ENCODE measurements around the gene C2CD4C.
A peak's percentile ranks its signal among the peaks of the same experiment; 100 is the strongest.
"Not testable (repeated sequence)": the region's sequence is repeated elsewhere in the genome, so short reads cannot be mapped to it uniquely, and the experiment has no call there.

C2CD4C gene

GRCh38 chr19:437041-437440 lies 28.1 kb upstream of the C2CD4C start:
- DNase-seq = no peak

- no peak for DNase-seq
Measured at GRCh38 chr19:436413-436950, 27.5 kb upstream of the C2CD4C start.

GRCh38 chr19:435707-436412 lies 26.9 kb upstream of the C2CD4C start:
- peak; percentile 14 to 58 for DNase-seq

GRCh38 chr19:435056-435706 lies 26.2 kb upstream of the C2CD4C start:
- peak in 1 of 2 experiments; percentile 47 for DNase-seq

- DNase-seq = no peak
Measured at GRCh38 chr19:434152-434960, 25.4 kb upstream of the C2CD4C start.

- no peak for DNase-seq
Measured at GRCh38 chr19:430701-431100, 21.8 kb upstream of the C2CD4C start.

DNA sequence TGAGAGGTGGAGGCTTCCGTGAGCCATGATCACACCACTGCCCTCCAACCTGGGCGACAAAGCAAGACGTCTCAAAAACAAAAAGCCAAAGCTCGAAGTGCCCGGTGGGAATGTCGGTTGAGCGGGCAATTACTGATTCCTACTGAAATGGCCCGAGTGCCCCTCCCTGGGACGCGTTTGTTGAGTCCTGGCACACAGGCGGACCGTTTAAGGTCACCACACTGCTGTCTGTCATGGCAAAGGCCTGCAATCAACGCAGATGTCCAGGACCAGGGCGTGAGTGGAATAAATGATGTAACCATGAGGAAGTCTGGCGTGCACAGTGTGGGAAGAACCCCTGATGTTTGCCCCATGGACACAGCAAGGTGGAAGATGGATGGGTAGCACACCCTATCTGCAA lies 19.2 kb upstream of the C2CD4C start:
- DNase-seq = no peak

DNA sequence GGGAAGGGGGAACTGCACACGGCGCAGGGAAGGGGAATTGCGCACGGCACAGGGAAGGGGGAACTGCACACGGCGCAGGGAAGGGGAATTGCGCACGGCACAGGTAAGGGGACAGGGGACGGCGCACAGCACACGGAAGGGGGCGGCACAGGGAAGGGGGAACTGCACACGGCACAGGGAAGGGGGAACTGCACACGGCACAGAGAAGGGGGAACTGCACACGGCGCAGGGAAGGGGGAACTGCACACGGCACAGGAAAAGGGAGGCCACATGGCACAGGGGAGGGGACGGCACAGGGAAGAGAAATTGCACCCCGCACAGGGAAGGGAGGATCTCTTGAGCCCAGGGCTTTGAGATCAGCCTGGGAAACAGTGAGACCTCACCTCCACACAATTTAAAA lies 18.7 kb upstream of the C2CD4C start:
- DNase-seq = not testable (repeated sequence)

DNA sequence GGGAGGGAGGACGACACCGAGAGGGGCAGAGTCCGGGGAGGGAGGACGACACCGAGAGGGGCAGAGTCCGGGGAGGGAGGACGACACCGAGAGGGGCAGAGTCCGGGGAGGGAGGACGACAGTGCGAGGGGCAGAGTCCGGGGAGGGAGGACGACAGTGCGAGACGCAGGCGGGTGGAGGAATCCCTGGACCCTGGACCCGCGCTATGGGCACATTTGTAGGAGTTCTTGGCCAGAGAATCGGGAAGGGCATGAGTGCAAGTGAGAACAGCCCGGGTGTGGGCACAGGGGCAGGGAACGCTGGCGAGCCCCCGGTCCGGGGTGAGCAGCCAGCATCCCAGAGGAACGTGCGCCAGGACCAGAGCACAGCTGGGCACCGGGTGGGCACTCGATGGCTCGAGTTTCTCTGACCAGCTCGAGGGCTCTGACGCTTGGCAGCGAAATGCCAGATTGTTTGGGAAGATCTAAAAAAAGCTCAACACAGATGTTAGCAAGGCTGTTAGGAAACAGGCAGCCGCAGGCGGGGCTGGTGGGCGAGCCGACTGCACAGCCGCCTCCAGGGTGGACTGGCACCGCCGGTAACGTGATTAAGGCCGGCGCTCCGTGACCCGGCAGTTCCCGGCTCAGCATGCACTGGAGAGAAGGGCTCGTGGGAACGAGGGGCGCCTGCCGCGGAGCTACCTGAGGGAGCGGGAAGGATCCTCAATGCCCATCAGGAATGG lies 17.9 kb upstream of the C2CD4C start:
- DNase-seq = no peak

- no peak for DNase-seq
Measured at GRCh38 chr19:425056-425455, 16.1 kb upstream of the C2CD4C start.

DNA sequence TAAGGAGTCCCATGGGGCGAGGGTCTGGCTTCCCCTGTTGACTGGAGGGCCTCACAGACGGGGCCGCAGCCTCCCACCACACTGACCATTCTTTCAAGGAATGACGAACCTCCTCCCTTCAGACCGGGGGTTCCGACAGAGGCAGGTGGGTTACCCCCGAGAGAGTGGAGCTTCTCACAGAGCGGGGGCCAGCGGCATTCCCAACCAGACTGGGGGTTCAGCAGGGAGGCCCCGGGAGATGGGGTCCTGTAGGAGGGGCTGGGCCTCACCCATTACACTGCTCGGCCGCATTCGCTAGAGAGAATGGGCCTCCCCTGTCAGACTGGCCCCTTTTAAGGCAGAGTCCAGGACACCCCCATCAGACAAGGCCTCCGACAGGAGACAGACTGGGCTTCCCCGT lies 15.6 kb upstream of the C2CD4C start:
- DNase-seq = no peak

GRCh38 chr19:423691-424466 lies 14.9 kb upstream of the C2CD4C start:
- no peak for DNase-seq

DNA sequence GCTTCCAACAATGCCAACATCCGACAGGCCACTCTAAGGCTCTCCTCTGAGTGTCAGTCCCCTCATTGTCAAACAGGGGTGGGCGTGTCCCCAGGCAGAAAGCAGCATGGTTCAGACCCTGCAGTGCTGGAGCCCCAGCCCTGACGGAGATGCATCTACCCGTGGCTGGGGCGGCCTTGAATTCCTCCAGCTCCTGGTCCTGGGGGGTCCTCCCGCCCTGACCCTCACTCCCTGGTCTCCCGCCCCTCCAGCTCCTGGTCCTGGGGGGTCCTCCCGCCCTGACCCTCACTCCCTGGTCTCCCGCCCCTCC lies 13.9 kb upstream of the C2CD4C start:
- DNase-seq = not testable (repeated sequence)

- DNase-seq = no peak
Measured at GRCh38 chr19:422213-422916, 13.4 kb upstream of the C2CD4C start.

- no peak for DNase-seq
Measured at GRCh38 chr19:419721-420515, 11.0 kb upstream of the C2CD4C start.

DNA sequence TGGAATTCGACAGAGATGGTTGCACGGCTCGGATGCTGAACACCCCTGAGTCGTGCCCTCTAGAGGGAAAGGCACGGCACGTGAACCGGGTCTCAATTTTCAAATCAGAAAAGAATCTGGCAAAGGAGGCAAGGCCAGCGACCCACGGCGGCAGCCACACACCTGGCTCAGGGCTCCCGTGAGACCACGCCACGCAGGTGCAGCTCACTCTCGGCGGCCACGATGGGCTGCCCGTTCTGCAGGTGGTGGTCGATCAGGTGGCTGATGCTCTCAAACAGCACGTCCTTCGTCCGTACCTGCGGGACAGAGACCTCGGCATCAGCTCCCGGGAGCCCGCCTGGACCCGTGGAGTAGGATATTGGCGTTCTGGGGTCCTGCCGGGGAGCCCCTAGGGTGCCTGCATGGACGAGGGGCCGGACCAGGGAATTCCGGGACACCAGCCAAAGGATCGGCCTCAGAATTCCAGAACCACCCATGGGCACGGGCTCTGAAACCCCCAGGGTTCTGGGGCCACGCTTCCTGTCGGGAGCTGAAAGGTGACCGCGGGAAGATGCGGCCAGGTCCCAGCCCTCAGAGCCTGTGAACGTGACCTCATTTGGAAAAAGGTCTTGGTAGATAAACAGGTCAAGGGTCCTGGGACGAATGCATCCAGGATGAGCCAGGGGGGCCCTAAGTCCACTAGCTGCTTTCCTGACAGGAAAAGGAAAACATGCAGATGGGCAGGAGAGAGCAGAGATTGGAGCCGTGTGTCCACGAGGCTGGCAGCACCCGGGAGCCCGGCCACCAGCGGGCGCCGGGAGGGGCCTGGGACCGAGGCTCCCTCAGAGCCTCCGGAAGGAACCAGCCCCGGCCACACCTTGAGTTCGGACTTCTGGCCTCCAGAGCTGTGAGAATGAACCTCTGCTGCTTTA lies 10.1 kb upstream of the C2CD4C start:
- DNase-seq = no peak

DNA sequence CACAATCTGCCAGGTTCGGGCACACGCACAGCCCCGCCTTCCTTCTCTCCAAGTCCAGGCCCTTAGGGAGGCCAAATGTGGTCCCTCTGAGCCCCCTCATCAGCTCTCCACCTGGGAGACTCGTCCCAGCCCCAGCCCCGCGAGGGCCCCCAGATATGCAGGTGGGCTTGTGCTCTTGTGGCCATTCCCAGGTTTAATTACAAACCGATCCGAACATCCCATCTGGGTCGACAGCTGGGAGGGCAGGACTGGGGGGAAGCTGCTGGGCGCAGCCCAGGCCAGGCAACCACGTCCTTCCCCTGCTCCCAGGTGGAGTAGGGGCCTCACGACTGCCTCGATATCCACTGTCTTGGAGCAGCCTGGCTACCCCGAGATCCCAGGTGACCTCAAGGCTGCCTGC lies 7.5 kb upstream of the C2CD4C start:
- no peak for DNase-seq

DNA sequence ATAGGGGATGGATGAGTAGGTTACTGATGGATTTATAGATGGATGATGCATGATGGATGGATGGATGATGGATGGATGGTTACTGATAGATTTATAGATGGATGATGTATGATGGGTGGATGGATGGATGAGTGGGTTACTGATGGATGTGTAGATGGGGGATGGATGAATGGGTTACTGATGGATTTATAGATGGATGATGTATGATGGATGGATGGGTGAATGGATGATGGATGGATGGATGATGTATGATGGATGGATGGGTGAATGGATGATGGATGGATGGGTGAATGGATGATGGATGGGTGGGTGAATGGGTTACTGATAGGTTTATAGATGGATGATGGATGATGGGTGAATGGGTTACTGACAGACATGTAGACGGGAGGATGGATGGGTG lies 6.3 kb upstream of the C2CD4C start:
- no peak for DNase-seq

DNA sequence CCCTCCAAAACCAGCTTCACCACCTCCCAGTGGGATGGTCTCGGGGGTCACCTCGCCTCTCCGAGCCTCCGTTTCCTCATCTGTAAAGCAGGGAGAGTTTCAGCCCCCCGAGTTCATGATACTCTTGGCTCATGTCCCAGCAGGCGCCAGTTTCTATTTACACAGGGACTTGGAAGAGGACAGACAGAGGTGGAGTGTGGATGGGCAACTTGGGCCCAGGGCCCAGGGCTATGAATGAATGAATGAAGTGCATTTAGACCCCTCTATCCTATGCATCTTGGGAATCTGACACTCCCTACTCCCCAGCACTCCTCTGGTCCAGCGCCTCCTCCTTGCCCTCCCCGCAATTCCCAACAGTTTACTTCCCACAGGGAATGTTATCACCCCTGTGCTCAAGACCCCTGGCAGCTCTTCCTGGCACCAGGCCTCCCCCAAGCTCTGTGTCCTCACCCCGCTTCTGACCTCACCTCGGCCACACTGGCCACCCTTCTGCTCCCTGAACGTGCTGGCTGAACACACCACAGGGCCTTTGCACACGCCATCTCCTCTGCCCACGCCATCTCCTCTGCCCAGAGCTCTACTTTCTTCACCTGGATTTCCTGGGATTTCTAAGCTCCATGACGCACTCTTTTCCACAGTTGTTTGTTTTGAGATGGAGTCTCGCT lies 4.9 kb upstream of the C2CD4C start:
- no peak for DNase-seq
